ENCODE data around the gene ARHGAP24.

The ARHGAP24 gene

GRCh38 chr4:85544751-85545150 is 69.8 kb downstream of the ARHGAP24 start:
- Histone ChIP-seq H3K9me3 (ENCODE audit: control insufficient read depth in 2 of 2, low read length in 2 of 2) (no peaks in the 10 kb centered on the region), H3K36me3 (ENCODE audit: control insufficient read depth in 2 of 2, insufficient read depth in 2 of 2, low read length in 2 of 2) (no peaks in the 10 kb centered on the region), H3K9ac (ENCODE audit: low read depth in 1 of 2, low read length in 2 of 2) (no peak overlapping the region), H3K27me3 (ENCODE audit: control insufficient read depth in 2 of 2, insufficient read depth in 2 of 2, low read length in 2 of 2) (no peaks in the 10 kb centered on the region), H3K27ac (ENCODE audit: low read depth in 2 of 2, low read length in 2 of 2) (no peak overlapping the region), H3K4me1 (ENCODE audit: control insufficient read depth in 2 of 2, insufficient read depth in 2 of 2, low read length in 2 of 2) (no peaks in the 10 kb centered on the region), H3K4me3 (ENCODE audit: low read length in 2 of 2) (no peak overlapping the region)

- Histone ChIP-seq H3K27me3 (ENCODE audit: control insufficient read depth in 2 of 2, insufficient read depth in 2 of 2, low read length in 2 of 2) (no peaks in the 10 kb centered on the region), H3K4me3 (ENCODE audit: low read length in 2 of 2) (no peak overlapping the region), H3K4me1 (ENCODE audit: control insufficient read depth in 2 of 2, insufficient read depth in 2 of 2, low read length in 2 of 2) (no peaks in the 10 kb centered on the region)
Observed at GRCh38 chr4:85548116-85548515, 73.2 kb downstream of the ARHGAP24 start.

GRCh38 chr4:85548841-85549240 is 73.9 kb downstream of the ARHGAP24 start:
- no peaks in the 10 kb centered on the region for H3K4me1 ChIP-seq (ENCODE audit: control insufficient read depth in 2 of 2, insufficient read depth in 2 of 2, low read length in 2 of 2)
- no peaks in the 10 kb centered on the region for H3K36me3 ChIP-seq (ENCODE audit: control insufficient read depth in 2 of 2, insufficient read depth in 2 of 2, low read length in 2 of 2)
- no peak overlapping the region for H3K4me3 ChIP-seq (ENCODE audit: low read length in 2 of 2)
- no peaks in the 10 kb centered on the region for H3K27me3 ChIP-seq (ENCODE audit: control insufficient read depth in 2 of 2, insufficient read depth in 2 of 2, low read length in 2 of 2)
- H3K9ac ChIP-seq (ENCODE audit: low read depth in 1 of 2, low read length in 2 of 2): no peak overlapping the region
- H3K27ac ChIP-seq (ENCODE audit: low read depth in 2 of 2, low read length in 2 of 2): no peak overlapping the region
- peaks cover 0 to 3% of the 10 kb centered on the region in 2 donors for H3K9me3 ChIP-seq (ENCODE audit: control insufficient read depth in 2 of 2, low read length in 2 of 2)

More at GRCh38 chr4:85548116-85548515, 73.2 kb downstream of the ARHGAP24 start:
- Histone ChIP-seq H3K9ac (ENCODE audit: low read depth in 1 of 2, low read length in 2 of 2) (no peak overlapping the region), H3K36me3 (ENCODE audit: control insufficient read depth in 2 of 2, insufficient read depth in 2 of 2, low read length in 2 of 2) (no peaks in the 10 kb centered on the region), H3K27ac (ENCODE audit: low read depth in 2 of 2, low read length in 2 of 2) (no peak overlapping the region), H3K9me3 (ENCODE audit: control insufficient read depth in 2 of 2, low read length in 2 of 2) (peaks cover 0 to 3% of the 10 kb centered on the region in 2 donors)

- Histone ChIP-seq H3K27me3 (ENCODE audit: control insufficient read depth in 2 of 2, insufficient read depth in 2 of 2, low read length in 2 of 2) (no peaks in the 10 kb centered on the region), H3K9ac (ENCODE audit: low read depth in 1 of 2, low read length in 2 of 2) (no peak overlapping the region), H3K4me3 (ENCODE audit: low read length in 2 of 2) (no peak overlapping the region), H3K36me3 (ENCODE audit: control insufficient read depth in 2 of 2, insufficient read depth in 2 of 2, low read length in 2 of 2) (no peaks in the 10 kb centered on the region), H3K27ac (ENCODE audit: low read depth in 2 of 2, low read length in 2 of 2) (no peak overlapping the region), H3K4me1 (ENCODE audit: control insufficient read depth in 2 of 2, insufficient read depth in 2 of 2, low read length in 2 of 2) (no peaks in the 10 kb centered on the region), H3K9me3 (ENCODE audit: control insufficient read depth in 2 of 2, low read length in 2 of 2) (peaks cover 0 to 3% of the 10 kb centered on the region in 2 donors)
Observed at GRCh38 chr4:85555206-85555605, 80.3 kb downstream of the ARHGAP24 start.

GRCh38 chr4:85556283-85556682 is 81.3 kb downstream of the ARHGAP24 start:
- H3K4me3 ChIP-seq (ENCODE audit: low read length in 2 of 2): no peak overlapping the region
- no peak overlapping the region for H3K9ac ChIP-seq (ENCODE audit: low read depth in 1 of 2, low read length in 2 of 2)
- no peaks in the 10 kb centered on the region for H3K36me3 ChIP-seq (ENCODE audit: control insufficient read depth in 2 of 2, insufficient read depth in 2 of 2, low read length in 2 of 2)
- H3K4me1 ChIP-seq (ENCODE audit: control insufficient read depth in 2 of 2, insufficient read depth in 2 of 2, low read length in 2 of 2): no peaks in the 10 kb centered on the region
- no peak overlapping the region for H3K27ac ChIP-seq (ENCODE audit: low read depth in 2 of 2, low read length in 2 of 2)
- H3K9me3 ChIP-seq (ENCODE audit: control insufficient read depth in 2 of 2, low read length in 2 of 2): peaks cover 0 to 3% of the 10 kb centered on the region in 2 donors
- H3K27me3 ChIP-seq (ENCODE audit: control insufficient read depth in 2 of 2, insufficient read depth in 2 of 2, low read length in 2 of 2): no peaks in the 10 kb centered on the region

GRCh38 chr4:85557016-85557901 is 82.3 kb downstream of the ARHGAP24 start:
- H3K27me3 ChIP-seq (ENCODE audit: control insufficient read depth in 2 of 2, insufficient read depth in 2 of 2, low read length in 2 of 2): no peaks in the 10 kb centered on the region
- peaks cover 0 to 3% of the 10 kb centered on the region in 2 donors for H3K9me3 ChIP-seq (ENCODE audit: control insufficient read depth in 2 of 2, low read length in 2 of 2)
- no peak overlapping the region for H3K4me3 ChIP-seq (ENCODE audit: low read length in 2 of 2)
- no peaks in the 10 kb centered on the region for H3K36me3 ChIP-seq (ENCODE audit: control insufficient read depth in 2 of 2, insufficient read depth in 2 of 2, low read length in 2 of 2)
- H3K9ac ChIP-seq (ENCODE audit: low read depth in 1 of 2, low read length in 2 of 2): no peak overlapping the region
- H3K27ac ChIP-seq (ENCODE audit: low read depth in 2 of 2, low read length in 2 of 2): no peak overlapping the region
- no peaks in the 10 kb centered on the region for H3K4me1 ChIP-seq (ENCODE audit: control insufficient read depth in 2 of 2, insufficient read depth in 2 of 2, low read length in 2 of 2)

GRCh38 chr4:85565761-85566480 is 91.0 kb downstream of the ARHGAP24 start:
- no peak overlapping the region for H3K9ac ChIP-seq (ENCODE audit: low read depth in 1 of 2, low read length in 2 of 2)
- H3K4me1 ChIP-seq (ENCODE audit: control insufficient read depth in 2 of 2, insufficient read depth in 2 of 2, low read length in 2 of 2): no peaks in the 10 kb centered on the region
- no peak overlapping the region for H3K4me3 ChIP-seq (ENCODE audit: low read length in 2 of 2)
- H3K27ac ChIP-seq (ENCODE audit: low read depth in 2 of 2, low read length in 2 of 2): no peak overlapping the region
- H3K27me3 ChIP-seq (ENCODE audit: control insufficient read depth in 2 of 2, insufficient read depth in 2 of 2, low read length in 2 of 2): no peaks in the 10 kb centered on the region
- H3K9me3 ChIP-seq (ENCODE audit: control insufficient read depth in 2 of 2, low read length in 2 of 2): no peaks in the 10 kb centered on the region
- H3K36me3 ChIP-seq (ENCODE audit: control insufficient read depth in 2 of 2, insufficient read depth in 2 of 2, low read length in 2 of 2): no peaks in the 10 kb centered on the region

- H3K27ac ChIP-seq (ENCODE audit: low read depth in 2 of 2, low read length in 2 of 2): no peak overlapping the region
- H3K4me3 ChIP-seq (ENCODE audit: low read length in 2 of 2): no peak overlapping the region
- no peaks in the 10 kb centered on the region for H3K4me1 ChIP-seq (ENCODE audit: control insufficient read depth in 2 of 2, insufficient read depth in 2 of 2, low read length in 2 of 2)
- H3K36me3 ChIP-seq (ENCODE audit: control insufficient read depth in 2 of 2, insufficient read depth in 2 of 2, low read length in 2 of 2): no peaks in the 10 kb centered on the region
- no peaks in the 10 kb centered on the region for H3K27me3 ChIP-seq (ENCODE audit: control insufficient read depth in 2 of 2, insufficient read depth in 2 of 2, low read length in 2 of 2)
- H3K9me3 ChIP-seq (ENCODE audit: control insufficient read depth in 2 of 2, low read length in 2 of 2): no peaks in the 10 kb centered on the region
- H3K9ac ChIP-seq (ENCODE audit: low read depth in 1 of 2, low read length in 2 of 2): no peak overlapping the region
Observed at GRCh38 chr4:85569730-85570299, 94.9 kb downstream of the ARHGAP24 start.

- Histone ChIP-seq H3K27ac (ENCODE audit: low read depth in 2 of 2, low read length in 2 of 2) (no peak overlapping the region), H3K9ac (ENCODE audit: low read depth in 1 of 2, low read length in 2 of 2) (no peak overlapping the region), H3K4me1 (ENCODE audit: control insufficient read depth in 2 of 2, insufficient read depth in 2 of 2, low read length in 2 of 2) (no peaks in the 10 kb centered on the region), H3K27me3 (ENCODE audit: control insufficient read depth in 2 of 2, insufficient read depth in 2 of 2, low read length in 2 of 2) (no peaks in the 10 kb centered on the region), H3K9me3 (ENCODE audit: control insufficient read depth in 2 of 2, low read length in 2 of 2) (no peaks in the 10 kb centered on the region), H3K4me3 (ENCODE audit: low read length in 2 of 2) (no peak overlapping the region), H3K36me3 (ENCODE audit: control insufficient read depth in 2 of 2, insufficient read depth in 2 of 2, low read length in 2 of 2) (no peaks in the 10 kb centered on the region)
Observed at GRCh38 chr4:85570388-85570787, 95.4 kb downstream of the ARHGAP24 start.

GRCh38 chr4:85571008-85571407 is 96.1 kb downstream of the ARHGAP24 start:
- no peaks in the 10 kb centered on the region for H3K4me1 ChIP-seq (ENCODE audit: control insufficient read depth in 2 of 2, insufficient read depth in 2 of 2, low read length in 2 of 2)
- H3K9me3 ChIP-seq (ENCODE audit: control insufficient read depth in 2 of 2, low read length in 2 of 2): no peaks in the 10 kb centered on the region
- no peaks in the 10 kb centered on the region for H3K27me3 ChIP-seq (ENCODE audit: control insufficient read depth in 2 of 2, insufficient read depth in 2 of 2, low read length in 2 of 2)
- no peak overlapping the region for H3K4me3 ChIP-seq (ENCODE audit: low read length in 2 of 2)
- H3K27ac ChIP-seq (ENCODE audit: low read depth in 2 of 2, low read length in 2 of 2): no peak overlapping the region
- no peaks in the 10 kb centered on the region for H3K36me3 ChIP-seq (ENCODE audit: control insufficient read depth in 2 of 2, insufficient read depth in 2 of 2, low read length in 2 of 2)
- H3K9ac ChIP-seq (ENCODE audit: low read depth in 1 of 2, low read length in 2 of 2): no peak overlapping the region

All from mucosa of rectum (tissue), 2 donors.